Ishikawa (cell line): Measurements from ENCODE around the gene FTO.

ENCODE experiments used
- CEBPB ChIP-seq: IDR thresholded peaks from 2 replicates; pipeline ENCODE4 v1.6.1; 2012
- CREB1 ChIP-seq: IDR thresholded peaks from 2 replicates; pipeline ENCODE4 v1.6.1; 2012; ENCODE audit warnings: low read depth
- FOXM1 ChIP-seq: IDR thresholded peaks from 2 replicates; pipeline ENCODE4 v1.6.1; 2012; ENCODE audit warnings: low read depth, borderline replicate concordance
- RAD21 ChIP-seq: IDR thresholded peaks from 2 replicates; pipeline ENCODE4 v1.6.1; 2012; ENCODE audit warnings: low read depth
- REST ChIP-seq: IDR thresholded peaks from 2 replicates; pipeline ENCODE4 v1.6.1; 2012; ENCODE audit warnings: low read depth, mild to moderate bottlenecking
- TEAD4 ChIP-seq: IDR thresholded peaks from 2 replicates; pipeline ENCODE4 v1.6.1; 2012
- USF1 ChIP-seq: IDR thresholded peaks from 2 replicates; pipeline ENCODE4 v1.6.1; 2012
- YY1 ChIP-seq: IDR thresholded peaks from 2 replicates; pipeline ENCODE4 v1.6.1; 2012; ENCODE audit warnings: low read depth
- ZBTB7A ChIP-seq: IDR thresholded peaks from 2 replicates; pipeline ENCODE4 v1.6.1; 2012; ENCODE audit warnings: low read depth

- TF ChIP-seq ZBTB7A: no peak
- no peak for TF ChIP-seq RAD21
- no peak for TF ChIP-seq YY1
- no peak for TF ChIP-seq TEAD4
- no peak for TF ChIP-seq CREB1
- TF ChIP-seq REST: no peak
- TF ChIP-seq USF1: no peak
- TF ChIP-seq CEBPB: no peak
- no peak for TF ChIP-seq FOXM1
Measured at GRCh38 chr16:54106057-54106456, 402.1 kb downstream of the FTO start.
